Stimulated activated naive CD4-positive, alpha-beta T cell treated with Interleukin-2 at 50 U/mL for 16 hours (primary cell): ENCODE measurements around the gene MAP2.

Source experiments
- DNase-seq: peaks from one replicate; lab custom pipeline; 2025; lab: John Stamatoyannopoulos, UW

The MAP2 gene, protein sequence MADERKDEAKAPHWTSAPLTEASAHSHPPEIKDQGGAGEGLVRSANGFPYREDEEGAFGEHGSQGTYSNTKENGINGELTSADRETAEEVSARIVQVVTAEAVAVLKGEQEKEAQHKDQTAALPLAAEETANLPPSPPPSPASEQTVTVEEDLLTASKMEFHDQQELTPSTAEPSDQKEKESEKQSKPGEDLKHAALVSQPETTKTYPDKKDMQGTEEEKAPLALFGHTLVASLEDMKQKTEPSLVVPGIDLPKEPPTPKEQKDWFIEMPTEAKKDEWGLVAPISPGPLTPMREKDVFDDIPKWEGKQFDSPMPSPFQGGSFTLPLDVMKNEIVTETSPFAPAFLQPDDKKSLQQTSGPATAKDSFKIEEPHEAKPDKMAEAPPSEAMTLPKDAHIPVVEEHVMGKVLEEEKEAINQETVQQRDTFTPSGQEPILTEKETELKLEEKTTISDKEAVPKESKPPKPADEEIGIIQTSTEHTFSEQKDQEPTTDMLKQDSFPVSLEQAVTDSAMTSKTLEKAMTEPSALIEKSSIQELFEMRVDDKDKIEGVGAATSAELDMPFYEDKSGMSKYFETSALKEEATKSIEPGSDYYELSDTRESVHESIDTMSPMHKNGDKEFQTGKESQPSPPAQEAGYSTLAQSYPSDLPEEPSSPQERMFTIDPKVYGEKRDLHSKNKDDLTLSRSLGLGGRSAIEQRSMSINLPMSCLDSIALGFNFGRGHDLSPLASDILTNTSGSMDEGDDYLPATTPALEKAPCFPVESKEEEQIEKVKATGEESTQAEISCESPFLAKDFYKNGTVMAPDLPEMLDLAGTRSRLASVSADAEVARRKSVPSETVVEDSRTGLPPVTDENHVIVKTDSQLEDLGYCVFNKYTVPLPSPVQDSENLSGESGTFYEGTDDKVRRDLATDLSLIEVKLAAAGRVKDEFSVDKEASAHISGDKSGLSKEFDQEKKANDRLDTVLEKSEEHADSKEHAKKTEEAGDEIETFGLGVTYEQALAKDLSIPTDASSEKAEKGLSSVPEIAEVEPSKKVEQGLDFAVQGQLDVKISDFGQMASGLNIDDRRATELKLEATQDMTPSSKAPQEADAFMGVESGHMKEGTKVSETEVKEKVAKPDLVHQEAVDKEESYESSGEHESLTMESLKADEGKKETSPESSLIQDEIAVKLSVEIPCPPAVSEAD (N-terminal part only)

DNA sequence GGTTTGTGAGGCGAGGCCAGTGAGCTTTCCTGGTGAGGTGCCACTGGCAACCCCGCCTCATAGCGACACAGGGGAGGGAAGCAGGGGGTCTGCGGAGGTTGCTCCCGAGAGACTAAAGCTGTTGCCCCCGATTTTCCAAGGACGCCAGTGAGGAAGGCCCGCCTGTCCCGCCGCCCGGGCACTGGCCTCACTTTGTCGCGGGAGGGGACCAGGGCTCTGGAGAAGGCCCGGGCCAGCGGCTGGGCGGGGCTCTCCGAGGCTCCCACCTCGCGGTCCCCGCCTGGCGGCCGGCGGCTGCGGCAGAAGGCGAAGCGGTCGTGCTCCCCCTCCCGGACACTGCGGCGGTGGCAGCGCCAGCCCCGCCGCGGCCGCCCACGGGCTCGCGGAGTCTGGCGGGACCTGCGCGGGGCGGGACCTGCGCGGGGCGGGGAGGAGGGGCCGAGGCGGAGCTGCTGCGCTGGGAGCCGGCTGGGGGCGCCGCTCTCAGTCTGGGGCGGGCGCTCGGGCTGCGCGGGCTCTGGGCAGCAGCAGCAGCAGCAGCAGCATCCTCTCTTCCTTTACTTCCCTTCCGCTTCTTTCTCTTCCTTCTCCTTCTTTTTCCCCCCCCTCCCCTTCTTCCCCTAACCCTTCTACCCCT lies at the start of gene MAP2:
Gene MAP2 (plus strand): TSS at position 486 of the 637 bp plus-strand sequence. CDS start 229,124 bp downstream, outside the sequence.
- DNase-seq: peak; percentile 25

DNA sequence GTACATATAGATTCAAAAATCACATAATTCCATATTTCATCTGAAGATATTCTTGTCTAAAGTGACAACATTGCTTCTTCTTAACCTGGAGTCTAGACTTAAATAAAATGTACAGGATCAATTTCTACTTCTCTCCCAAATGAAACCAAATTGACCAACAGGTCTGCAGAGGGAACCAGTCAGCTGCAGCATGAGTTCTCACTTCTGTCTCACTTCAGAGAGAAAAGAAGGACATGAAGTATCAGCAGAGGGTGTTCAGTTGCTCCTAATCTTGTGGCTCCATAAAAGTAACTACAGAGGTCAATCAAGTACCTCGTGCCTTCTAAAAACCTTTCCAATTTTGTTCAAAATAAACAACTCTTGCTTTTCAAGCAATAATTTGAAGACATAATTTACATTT lies 47.2 kb upstream of the MAP2 start:
- DNase-seq: no peak

DNA sequence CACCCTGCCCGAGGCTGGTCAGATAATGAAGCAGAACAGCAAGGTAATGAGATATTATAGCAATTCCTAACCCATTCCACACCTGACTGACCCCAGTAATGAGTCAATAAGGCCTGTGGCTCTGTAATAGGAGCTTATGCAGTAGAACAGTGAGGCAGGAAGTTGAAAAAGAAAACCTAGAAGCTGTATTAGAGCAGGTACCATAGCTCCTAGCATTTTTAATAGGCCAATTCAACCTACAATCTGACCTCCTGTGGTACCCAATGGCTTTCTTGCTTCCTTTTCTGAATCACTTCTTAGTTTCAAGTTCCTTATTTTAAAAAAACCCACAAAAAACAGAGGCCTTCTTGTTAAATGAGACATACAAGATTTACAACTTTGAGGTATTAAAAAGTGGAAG lies 43.6 kb upstream of the MAP2 start:
- DNase-seq: no peak

DNA sequence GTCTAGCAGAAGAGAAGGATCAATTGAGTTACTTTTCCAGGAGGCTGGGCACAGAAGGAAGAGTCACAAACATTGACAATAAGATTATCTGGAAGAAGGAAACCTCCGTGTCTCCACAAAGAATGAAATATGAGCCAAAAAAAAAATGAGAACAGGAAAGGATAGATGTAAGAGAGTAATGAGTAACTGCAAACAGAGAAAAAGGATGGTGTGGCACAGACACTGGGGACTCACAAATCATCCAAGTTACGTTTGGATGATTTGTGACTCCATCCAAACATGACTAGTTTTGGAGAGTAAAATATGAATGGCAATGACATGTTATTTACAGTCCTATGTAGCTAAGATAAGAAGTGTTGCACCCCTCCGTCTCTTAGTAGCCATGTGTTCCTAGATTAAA lies 42.8 kb upstream of the MAP2 start:
- DNase-seq: no peak

DNA sequence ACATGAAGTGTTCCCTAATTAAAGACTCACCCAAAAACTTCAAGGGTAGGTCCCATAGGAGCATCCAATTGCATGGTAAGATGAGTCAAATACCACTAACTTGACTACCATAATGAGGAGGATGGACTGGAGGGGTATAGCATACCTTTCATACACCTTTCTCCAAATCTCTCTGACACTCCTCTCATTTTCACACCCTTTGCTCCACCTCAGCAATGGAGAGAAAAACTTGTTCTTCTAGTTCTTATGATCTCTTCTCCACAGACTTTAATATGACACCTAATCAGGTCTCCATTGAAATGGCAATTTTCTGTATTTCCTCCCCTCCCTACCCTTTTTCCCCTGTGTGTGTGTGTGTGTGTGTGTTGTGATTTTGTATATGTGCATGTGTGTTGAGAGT lies 41.1 kb upstream of the MAP2 start:
- no peak for DNase-seq

DNA sequence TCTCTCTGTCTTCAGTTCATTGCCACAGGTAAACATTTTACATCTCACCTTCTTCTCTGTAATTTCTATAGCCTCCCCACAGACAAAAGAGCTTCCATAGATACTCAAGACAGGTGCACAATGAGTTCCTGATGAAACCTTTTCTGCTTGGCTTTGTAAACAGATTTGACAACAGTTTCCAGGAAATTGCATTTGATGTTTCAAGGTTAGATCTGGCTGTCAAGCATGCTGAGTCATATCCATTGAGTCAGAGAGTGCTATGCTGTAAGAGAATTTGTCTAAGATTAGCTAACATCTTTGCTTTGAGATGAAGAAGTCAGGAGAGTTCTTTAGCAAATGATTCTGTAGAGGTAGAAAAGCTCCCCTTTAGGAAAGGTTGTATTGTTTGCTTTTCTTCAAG lies 40.6 kb upstream of the MAP2 start:
- no peak for DNase-seq

DNA sequence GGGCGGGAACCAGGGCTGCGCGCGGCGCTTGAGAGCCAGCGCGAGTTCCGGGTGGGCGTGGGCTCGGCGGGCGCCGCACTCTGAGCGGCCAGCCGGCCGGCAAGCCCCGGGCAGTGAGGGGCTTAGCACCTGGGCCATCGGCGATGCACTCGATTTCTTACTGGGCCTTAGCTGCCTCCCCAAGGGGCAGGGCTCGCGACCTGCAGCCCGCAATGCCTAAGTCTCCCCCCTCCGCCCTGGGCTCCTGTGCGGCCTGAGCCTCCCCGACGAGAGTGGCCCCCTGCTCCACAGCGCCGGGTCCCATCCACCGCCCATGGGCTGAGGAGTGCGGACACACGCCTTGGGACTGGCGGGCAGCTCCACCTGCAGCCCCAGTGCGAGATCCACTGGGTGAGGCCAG lies 36.5 kb upstream of the MAP2 start:
- no peak for DNase-seq

DNA sequence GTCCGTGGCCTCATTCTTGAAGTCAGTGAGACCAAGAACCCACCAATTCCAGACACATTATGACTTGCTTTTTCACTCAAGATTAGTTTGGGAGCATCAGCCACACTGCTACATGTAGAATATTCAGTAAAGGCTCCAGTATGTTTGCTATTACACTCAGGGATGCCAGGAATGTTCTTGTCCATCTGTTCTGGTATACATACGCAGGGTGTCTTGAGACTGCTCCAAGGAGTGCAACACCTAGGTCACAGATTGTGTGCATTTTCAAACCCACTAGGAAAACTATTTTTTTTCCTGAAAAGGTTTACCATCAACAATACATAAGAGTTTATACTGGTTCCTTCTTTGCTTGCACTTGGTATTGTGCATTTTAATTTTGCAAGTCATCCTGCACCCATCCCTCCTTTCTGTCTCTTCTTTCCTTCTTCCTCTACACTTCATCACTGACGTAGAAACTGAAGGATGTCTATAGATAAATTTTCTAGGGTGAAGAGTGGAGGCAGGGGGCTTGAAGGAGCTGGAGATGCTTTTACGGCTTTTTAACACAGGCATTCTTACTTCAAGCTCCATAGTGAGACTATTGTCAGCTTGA lies 35.3 kb upstream of the MAP2 start:
- no peak for DNase-seq

DNA sequence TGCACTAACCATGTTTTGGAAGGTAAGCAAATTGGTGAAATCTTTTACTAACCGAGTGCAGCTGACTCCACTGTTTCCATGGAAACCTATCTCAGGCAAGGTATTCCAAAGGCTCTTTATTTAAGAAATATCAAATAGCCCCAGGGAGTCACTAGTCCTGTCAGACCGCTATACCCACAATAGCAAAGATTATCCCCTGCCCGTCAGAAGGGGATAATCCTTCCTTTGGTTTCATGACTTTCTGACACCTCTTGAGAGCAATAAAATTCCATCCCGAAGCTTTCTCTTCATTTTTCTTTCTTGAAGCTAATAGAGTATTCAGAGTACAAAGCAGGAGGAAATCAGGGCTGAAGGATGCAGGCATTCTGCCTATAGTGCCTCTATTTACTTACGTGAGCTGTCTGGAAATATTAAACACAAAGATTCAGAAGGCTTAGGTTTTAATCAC lies 34.7 kb upstream of the MAP2 start:
- DNase-seq: no peak

DNA sequence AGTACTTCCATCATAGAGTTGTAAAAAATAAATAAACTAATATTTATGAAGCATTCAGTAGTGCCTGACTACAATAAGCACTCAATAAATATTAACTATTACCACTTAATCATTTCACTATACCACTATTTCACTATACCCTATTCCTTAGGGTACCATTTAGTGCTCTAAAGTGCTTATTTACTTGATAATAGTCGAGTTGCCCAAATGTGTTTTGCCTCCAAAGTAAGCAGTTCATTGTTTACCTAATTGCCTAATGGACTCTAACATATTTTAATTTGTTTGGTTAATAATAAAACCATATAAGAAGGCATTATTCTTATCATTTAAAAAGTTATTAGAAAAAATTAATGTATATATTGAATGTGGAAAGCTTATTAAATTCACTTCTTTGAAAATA lies 33.0 kb upstream of the MAP2 start:
- no peak for DNase-seq

DNA sequence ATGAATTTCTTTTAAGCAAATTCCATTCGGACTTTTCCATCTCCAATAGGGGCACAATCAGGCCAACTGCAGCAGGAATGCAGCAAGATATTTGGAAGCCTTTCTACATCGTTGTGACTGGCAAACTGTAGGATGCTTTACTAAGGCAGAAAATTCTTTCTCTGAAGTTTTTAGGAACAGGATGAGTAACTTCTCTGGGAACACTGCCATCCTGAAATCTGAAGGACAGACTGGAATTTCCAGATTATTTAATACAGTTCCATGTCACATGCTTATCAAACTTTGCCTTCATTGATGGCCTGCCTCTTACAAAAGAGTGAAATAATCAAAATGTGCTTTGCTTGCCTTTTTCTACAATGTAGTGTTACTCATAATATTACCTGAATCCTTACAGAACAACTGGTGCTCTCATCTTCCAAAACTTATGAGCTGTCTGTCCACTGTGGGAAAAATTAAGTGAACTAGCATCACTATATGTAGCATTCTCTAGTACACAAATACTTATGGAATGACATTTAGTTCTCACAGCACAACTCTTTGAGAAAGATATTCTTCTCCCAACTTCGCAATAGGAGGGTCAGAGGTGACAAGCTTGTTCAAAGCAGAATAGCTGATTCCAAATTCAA lies 32.0 kb upstream of the MAP2 start:
- no peak for DNase-seq

DNA sequence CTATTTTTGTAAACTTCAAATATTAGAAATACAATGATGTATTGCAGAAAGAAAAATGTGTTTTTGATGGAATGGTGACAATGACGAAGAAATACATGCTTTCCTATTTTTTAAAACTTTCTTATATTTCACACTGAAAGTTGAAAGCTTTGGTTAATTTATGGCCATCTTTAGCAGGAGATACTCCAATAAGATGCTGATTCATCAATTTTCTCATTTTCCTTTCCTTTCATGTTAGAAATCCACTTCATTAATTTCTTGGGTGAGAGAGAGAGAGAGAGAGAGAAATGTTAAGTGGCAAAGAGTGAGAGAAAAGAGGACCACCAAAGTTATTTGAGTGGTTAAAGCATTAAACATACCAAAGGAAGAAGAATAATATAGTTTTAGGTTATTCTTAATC lies 28.6 kb upstream of the MAP2 start:
- no peak for DNase-seq

DNA sequence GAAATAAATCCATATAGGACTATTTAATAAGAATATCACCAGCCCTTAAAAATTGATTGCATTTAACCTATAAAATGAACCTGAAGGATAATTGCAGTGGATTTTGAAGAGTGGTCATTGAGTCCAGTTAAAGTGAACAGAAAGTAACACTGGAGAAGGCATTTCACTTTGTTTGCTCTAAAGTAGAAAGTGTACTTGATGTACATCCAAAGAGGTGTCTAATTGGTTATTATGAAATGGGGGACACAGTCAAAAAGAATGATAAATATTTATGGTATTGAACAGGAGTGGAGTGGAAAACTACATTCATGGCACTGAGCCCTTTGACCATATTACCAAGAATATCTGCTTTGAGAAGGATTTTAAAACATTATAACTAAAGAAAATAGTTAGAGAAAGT lies 28.2 kb upstream of the MAP2 start:
- DNase-seq: no peak

DNA sequence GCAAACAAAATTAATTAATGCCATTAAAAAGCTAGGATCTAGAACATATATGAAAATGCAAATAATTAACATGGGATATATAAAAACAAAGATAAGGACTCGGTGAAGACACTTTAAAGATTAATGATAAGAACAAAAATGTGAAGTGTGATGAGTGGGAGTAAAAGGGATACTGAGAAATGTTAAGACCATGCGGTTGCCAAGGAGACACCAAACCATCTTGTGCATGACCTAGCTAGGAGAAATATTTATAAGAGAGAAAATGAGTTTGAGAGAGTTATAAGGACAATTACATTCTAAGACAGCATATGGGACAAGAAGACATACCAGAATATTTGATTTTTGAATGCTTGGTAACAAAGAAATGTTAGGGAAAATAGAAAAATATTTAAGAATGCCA lies 25.4 kb upstream of the MAP2 start:
- no peak for DNase-seq

DNA sequence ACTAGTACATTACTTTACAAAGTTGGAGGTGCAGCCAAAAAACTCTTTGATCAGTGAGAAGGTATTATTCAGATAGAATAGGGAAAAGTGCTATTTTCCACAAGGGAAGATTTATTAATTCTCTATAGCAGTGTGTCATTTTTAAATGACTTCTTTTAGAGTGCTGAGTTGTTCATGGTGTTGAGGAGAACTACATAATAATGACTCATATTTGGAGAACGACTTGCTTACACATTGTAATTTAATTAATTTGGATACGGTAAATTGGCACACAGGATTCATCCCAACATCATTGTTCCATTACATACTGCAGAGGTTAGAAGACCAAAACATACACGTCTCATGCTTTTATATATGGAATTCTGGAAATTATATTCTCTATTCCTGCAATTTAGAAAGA lies 22.1 kb upstream of the MAP2 start:
- no peak for DNase-seq

DNA sequence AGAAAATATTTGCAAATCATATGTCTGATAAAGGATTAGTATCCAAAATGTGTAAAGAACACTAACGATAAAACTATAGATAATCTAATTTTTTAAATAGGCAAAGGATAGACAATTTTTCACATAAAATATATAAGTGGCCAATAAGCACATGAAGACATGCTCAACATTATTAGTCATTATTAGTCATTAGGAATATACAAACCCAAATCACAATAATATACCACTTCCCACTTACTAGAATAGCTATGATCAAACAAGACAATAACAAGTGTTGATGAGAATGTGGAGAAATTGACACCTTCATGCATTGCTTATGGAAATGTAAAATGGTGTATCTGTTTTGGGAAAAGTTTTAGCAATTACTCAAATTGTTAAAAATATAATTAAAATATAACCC lies 12.6 kb upstream of the MAP2 start:
- no peak for DNase-seq

DNA sequence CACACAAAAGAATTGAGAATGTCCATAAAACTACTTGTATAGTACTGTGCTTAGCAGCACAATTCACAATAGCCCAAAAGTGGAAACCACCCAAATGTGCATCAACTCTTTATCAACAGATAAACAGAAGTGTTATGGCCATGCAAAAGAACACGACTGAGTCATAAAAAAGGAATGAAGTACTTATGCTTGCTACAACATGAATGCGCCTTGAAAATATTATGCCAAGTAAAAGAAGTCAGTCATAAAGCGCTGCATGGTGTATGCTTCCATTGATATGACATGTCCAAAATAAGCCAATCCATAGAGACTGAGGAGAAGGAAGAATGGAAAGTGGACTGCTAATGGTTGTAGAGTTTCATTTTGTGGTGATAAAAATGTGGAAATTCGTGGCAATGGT lies 12.1 kb upstream of the MAP2 start:
- no peak for DNase-seq

DNA sequence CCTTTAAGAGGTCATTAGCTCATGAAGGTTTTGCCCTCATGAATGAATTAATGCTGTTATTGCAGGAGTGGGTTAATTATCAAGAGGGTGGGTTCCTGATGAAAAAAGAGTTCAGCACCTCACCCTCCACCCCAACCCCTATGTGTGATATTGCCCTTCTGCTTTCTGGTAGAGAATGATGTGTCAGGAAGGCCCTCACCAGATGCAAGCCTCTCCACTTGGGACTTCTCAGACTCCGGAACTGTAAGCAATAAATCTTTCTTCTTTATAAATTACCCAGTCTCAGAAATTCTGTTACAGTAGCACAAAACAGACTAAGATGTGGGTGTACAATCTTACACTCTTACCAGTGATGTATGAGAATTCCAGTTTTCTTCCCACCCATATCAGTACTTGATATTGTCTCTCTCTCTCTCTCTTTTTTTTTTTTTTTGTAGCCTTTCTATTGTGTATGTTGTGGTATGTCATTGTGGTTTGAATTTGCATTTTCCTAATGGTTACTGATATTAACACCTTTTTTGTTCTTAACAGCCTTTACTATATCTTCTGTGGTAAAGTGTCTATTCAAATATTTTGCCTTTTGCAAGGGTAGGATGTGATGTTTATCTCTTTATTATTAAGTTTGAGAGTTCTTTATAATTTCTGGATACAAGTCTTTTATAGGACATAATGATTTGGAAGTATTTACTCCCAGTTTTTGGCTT lies 10.4 kb upstream of the MAP2 start:
- no peak for DNase-seq

DNA sequence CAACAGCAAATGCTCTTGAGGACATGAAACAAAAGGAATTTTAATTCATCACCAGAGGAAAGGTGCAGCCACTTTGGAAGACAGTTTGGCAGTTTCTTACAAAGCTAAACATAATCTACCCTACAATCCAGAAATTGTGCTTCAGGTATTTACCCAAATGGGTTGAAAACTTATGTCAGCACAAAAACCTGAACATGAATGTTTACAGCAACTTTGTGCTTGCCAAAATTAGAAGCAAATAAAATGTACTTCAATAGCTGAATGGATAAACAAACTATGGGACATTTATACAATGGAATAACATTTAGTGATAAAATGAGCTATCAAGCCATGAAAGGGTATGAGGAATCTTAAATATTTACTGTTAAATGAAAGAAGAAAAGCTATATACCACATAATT lies 6.9 kb upstream of the MAP2 start:
- no peak for DNase-seq

DNA sequence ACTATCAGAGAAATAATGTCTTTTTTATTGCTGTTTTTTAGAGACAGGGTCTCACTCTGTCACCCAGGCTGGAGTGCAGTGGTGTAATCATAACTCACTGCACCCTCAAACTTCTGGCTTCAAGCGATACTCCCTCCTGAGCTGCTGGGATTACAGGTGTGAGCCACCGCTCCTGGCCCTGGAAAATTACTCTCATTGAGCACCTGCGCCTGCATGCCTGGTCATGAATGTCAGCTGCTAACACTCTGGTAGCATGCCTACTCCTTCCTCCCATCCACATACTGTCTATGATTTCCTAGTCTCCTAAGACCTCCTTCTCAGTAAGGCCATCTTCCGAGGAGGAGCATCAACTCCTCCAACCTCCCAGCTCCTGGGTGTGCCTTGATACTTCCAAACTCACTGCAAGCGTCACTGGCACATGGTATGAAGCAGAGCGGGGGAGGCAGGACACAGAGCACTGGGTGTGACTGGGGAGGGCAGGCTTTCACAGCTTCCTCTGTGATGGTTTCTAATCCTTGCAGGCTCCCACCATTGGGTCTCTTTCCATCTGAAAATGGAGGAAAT lies 1.6 kb upstream of the MAP2 start:
- DNase-seq: no peak
